Astrocyte of the spinal cord (primary cell): ENCODE measurements around the gene ANO10.
"Not testable (repeated sequence)": the region's sequence is repeated elsewhere in the genome, so short reads cannot be mapped to it uniquely, and the experiment has no call there.

Experiments used
- DNase-seq: peaks from one replicate; pipeline ENCODE4 v3.0.0; 2011; ENCODE audit warnings: low read depth, low spot score
- H3K4me3 ChIP-seq: 2 replicates; pipeline ENCODE4 v1.5.1; 2011; ENCODE audit warnings: low read depth, mild to moderate bottlenecking, low read length, moderate library complexity
- CTCF ChIP-seq: IDR thresholded peaks from 2 replicates; pipeline ENCODE4 v1.5.1; 2012; ENCODE audit warnings: low read depth, mild to moderate bottlenecking, low read length, inconsistent platforms
- in situ Hi-C: cut with HindIII; loops from 2 replicates; pipeline ENCODE4 v1.10.0; 2017; ENCODE audit warnings: low sequenced_read_pairs

The ANO10 gene

GRCh38 chr3:43484926-43485488, 136.8 kb downstream of the ANO10 start:
- no peak for TF ChIP-seq CTCF
- in situ Hi-C loops: no loop called here
- H3K4me3 ChIP-seq: no peak overlapping the region
- no peak for DNase-seq

- H3K4me3 ChIP-seq: no peak overlapping the region
- no peak for TF ChIP-seq CTCF
- in situ Hi-C loops: no loop called here
- DNase-seq: no peak
These were observed 140.4 kb downstream of the ANO10 start for GRCh38 chr3:43481375-43481774.

DNA sequence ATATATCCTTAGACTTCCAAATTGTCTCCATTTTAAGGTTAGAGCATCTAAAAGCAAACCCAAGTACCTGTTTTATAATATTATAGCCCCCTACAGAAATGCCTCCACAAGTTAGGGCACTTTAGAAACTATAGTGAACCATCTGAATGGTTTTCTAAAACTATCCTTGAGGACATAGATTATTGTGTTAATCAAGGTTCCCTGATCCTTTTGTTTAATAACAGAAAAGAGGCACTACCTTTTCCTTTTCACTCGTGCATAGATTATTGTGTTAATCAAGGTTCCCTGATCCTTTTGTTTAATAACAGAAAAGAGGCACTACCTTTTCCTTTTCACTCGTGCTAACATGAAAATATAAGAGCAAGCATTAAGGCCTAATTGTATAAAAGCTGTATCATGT, 143.0 kb downstream of the ANO10 start:
- H3K4me3 ChIP-seq, DNase-seq, in situ Hi-C loops: not testable (repeated sequence)

DNA sequence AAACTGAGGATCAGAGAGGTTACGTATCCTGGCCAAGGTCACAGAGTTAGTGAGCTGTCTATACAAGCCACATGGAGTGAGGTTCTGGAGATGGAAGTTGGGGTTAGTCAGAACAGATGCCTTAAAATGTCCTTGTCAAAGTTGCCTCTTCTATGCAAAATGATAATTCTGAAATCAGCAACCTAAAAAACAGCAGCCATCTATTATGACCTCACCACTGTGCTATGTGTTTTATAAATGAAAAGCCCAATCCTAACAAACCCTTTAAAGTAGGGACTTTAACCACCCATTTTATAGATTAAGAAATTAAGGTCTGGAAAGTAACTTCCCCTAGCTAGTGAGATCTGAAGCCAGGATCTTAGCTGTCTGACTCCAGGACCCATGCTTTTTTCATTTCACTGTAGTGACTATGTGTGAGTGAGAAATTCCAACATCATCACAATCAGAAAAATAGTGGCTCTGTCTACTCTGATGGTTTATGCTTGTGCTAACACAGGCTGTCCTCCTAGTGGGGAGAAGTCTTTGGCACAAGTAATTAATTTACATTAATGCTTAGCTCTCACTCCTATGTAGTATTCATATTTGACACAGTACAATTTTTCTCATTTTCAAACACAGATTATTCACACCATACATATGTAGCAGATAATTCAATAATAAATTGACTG, 143.6 kb downstream of the ANO10 start:
- DNase-seq: no peak
- in situ Hi-C loops: no loop called here
- no peak for TF ChIP-seq CTCF
- H3K4me3 ChIP-seq: no peak overlapping the region

- H3K4me3 ChIP-seq: no peak overlapping the region
- DNase-seq: no peak
- no peak for TF ChIP-seq CTCF
- in situ Hi-C loops: no loop called here
These were observed 144.2 kb downstream of the ANO10 start for GRCh38 chr3:43477600-43477999.

GRCh38 chr3:43473737-43474136, 148.1 kb downstream of the ANO10 start:
- no peak for TF ChIP-seq CTCF
- DNase-seq: no peak
- in situ Hi-C loops: no loop called here
- no peak overlapping the region for H3K4me3 ChIP-seq

DNA sequence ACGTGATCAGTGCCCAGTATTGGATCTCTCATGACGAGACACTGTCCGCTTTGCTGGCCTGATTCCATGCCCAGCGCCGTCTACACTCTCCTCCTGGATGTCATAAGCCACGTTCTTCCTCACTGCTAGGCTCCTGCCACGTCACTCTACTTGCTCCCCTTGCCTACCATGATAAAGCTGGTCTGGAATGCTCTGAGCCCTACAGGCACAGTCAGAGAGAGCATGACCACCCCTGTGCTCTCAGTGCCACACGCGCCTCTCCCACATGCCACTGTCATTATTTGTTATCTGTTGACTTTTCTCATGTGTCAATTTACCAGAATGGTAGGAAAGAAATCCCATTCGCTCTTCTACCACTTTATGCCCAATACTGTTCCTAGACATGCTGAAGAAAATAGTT, 148.6 kb downstream of the ANO10 start:
- no peak for DNase-seq
- in situ Hi-C loops: no loop called here
- H3K4me3 ChIP-seq: no peak overlapping the region
- no peak for TF ChIP-seq CTCF
